Neural progenitor cell (in vitro differentiated cells): Measurements from ENCODE around the gene DHRS3. TPM values are rescaled to one million over a fixed set of nuclear protein-coding genes. Genes with fewer than 3 reads are reported as not detected.

Source experiments
- DNase-seq: peaks from one replicate; pipeline ENCODE4 v3.0.0-alpha.2; 2016; ENCODE audit warnings: low spot score
- H2AFZ ChIP-seq: fragments of 200-600 bp; sonication (generic); replicated peaks from 2 replicates; pipeline ENCODE4 v1.6.1; 2016; ENCODE audit warnings: antibody characterized with exemption
- H3F3A ChIP-seq: fragments of 200-600 bp; sonication (generic); 2 replicates; pipeline ENCODE4 v1.6.1; 2016; ENCODE audit warnings: antibody characterized with exemption, low read depth
- H3K27ac ChIP-seq: fragments of 200-600 bp; sonication (generic); 2 replicates; pipeline ENCODE4 v1.5.1; 2016; ENCODE audit warnings: mild to moderate bottlenecking
- H3K27me3 ChIP-seq: fragments of 200-600 bp; sonication (generic); 2 replicates; pipeline ENCODE4 v1.6.1; 2016; ENCODE audit warnings: mild to moderate bottlenecking, moderate library complexity
- H3K36me3 ChIP-seq: fragments of 200-600 bp; sonication (generic); 2 replicates; pipeline ENCODE4 v1.5.1; 2016
- H3K4me1 ChIP-seq: fragments of 200-600 bp; sonication (generic); 2 replicates; pipeline ENCODE4 v1.6.1; 2016; ENCODE audit warnings: mixed run types
- H3K4me2 ChIP-seq: fragments of 200-600 bp; sonication (generic); 2 replicates; pipeline ENCODE4 v1.6.1; 2016
- H3K4me3 ChIP-seq: fragments of 200-600 bp; sonication (generic); 2 replicates; pipeline ENCODE4 v1.5.1; 2016
- H3K79me2 ChIP-seq: fragments of 200-600 bp; sonication (generic); 2 replicates; pipeline ENCODE4 v1.6.1; 2016; ENCODE audit warnings: low read depth
- H3K9ac ChIP-seq: fragments of 200-600 bp; sonication (generic); 2 replicates; pipeline ENCODE4 v1.6.1; 2016
- H3K9me3 ChIP-seq: fragments of 200-600 bp; sonication (generic); 2 replicates; pipeline ENCODE4 v1.5.1; 2016; ENCODE audit warnings: low read depth
- H4K20me1 ChIP-seq: fragments of 200-600 bp; sonication (generic); 2 replicates; pipeline ENCODE4 v1.6.1; 2016; ENCODE audit warnings: low read depth
- H3K27ac Mint-ChIP-seq: 3 replicates; pipeline ENCODE4 v1.8.0; 2021; ENCODE audit warnings: mixed read lengths
- H3K27me3 Mint-ChIP-seq: 2 replicates; pipeline ENCODE4 v1.8.0; 2022; ENCODE audit warnings: low read depth, mild to moderate bottlenecking, inconsistent platforms, moderate library complexity, mixed read lengths; ENCODE audit not compliant: insufficient read depth
- H3K36me3 Mint-ChIP-seq: 3 replicates; pipeline ENCODE4 v1.8.0; 2021; ENCODE audit warnings: mixed read lengths
- H3K4me1 Mint-ChIP-seq: 3 replicates; pipeline ENCODE4 v1.8.0; 2021; ENCODE audit warnings: mixed read lengths
- H3K4me3 Mint-ChIP-seq: 3 replicates; pipeline ENCODE4 v1.8.0; 2021; ENCODE audit warnings: mild to moderate bottlenecking, moderate library complexity, mixed read lengths
- H3K9me3 Mint-ChIP-seq: 3 replicates; pipeline ENCODE4 v1.8.0; 2020; ENCODE audit warnings: mixed read lengths
- EZH2 ChIP-seq: fragments of 200-600 bp; sonication (generic); IDR thresholded peaks from 2 replicates; pipeline ENCODE4 v1.6.1; 2017; ENCODE audit warnings: antibody characterized with exemption, mild to moderate bottlenecking, moderate library complexity
- EZH2phosphoT487 ChIP-seq: fragments of 200-600 bp; sonication (generic); IDR thresholded peaks from 2 replicates; pipeline ENCODE4 v1.6.1; 2017; ENCODE audit warnings: antibody characterized with exemption
- total RNA-seq: library from RNA; depleted of rRNA; stranded (reverse); fragments of >200 nt; gene quantifications from 2 replicates; pipeline ENCODE4 v1.2.3, GENCODE V29; 2015; ENCODE audit warnings: low replicate concordance
- TF ChIP-seq, protein P1 (sequence below): fragments of 200-600 bp; sonication (generic); IDR thresholded peaks from 2 replicates; pipeline ENCODE4 v1.5.1; 2017; ENCODE audit warnings: antibody characterized with exemption, mild to moderate bottlenecking

The DHRS3 gene
- total RNA-seq, 1 donor from 2014 or later: 4.3 TPM

DNA sequence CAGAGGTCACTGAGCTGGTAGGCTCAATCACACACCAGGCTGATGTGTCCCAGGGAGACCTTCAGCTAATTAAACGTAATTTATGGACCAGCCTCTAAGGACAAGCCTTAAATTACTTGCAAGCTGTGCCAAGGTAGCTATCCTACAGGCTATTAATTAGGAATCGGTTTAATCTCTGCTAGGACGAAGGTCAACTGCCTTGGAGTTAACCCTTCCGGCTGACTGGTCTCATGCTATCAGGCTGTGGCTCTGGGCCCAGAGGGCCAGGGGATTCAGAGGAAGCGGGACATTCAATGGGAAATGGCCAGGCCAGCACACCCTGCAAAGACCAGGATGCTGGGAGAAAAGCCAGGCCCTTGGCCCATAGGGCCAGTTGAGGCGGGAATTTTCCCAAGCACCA is 19.0 kb downstream of the DHRS3 start:
- Histone ChIP-seq H3K36me3 (no peaks in the 10 kb centered on the region), H3K4me1 (peaks cover 9% of the 10 kb centered on the region), H3K4me3 (no peak overlapping the region), H4K20me1 (peaks cover 4% of the 10 kb centered on the region), H3K9me3 (no peaks in the 10 kb centered on the region), H3F3A (peaks cover 26% of the 10 kb centered on the region), H3K27ac (no peak overlapping the region), H3K79me2 (no peaks in the 10 kb centered on the region), H3K27me3 (peaks cover 37% of the 10 kb centered on the region), H3K9ac (no peak overlapping the region), H2AFZ (no peak overlapping the region), H3K4me2 (no peak overlapping the region)
- no peak for DNase-seq
- Mint-ChIP-seq H3K27me3 (peaks cover 32% of the 10 kb centered on the region), H3K4me1 (peaks cover 46% of the 10 kb centered on the region), H3K9me3 (no peaks in the 10 kb centered on the region), H3K36me3 (no peaks in the 10 kb centered on the region), H3K4me3 (no peak overlapping the region), H3K27ac (no peak overlapping the region)
- TF ChIP-seq, protein P1, sequence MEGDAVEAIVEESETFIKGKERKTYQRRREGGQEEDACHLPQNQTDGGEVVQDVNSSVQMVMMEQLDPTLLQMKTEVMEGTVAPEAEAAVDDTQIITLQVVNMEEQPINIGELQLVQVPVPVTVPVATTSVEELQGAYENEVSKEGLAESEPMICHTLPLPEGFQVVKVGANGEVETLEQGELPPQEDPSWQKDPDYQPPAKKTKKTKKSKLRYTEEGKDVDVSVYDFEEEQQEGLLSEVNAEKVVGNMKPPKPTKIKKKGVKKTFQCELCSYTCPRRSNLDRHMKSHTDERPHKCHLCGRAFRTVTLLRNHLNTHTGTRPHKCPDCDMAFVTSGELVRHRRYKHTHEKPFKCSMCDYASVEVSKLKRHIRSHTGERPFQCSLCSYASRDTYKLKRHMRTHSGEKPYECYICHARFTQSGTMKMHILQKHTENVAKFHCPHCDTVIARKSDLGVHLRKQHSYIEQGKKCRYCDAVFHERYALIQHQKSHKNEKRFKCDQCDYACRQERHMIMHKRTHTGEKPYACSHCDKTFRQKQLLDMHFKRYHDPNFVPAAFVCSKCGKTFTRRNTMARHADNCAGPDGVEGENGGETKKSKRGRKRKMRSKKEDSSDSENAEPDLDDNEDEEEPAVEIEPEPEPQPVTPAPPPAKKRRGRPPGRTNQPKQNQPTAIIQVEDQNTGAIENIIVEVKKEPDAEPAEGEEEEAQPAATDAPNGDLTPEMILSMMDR: no peak
- TF ChIP-seq EZH2phosphoT487: no peak

DNA sequence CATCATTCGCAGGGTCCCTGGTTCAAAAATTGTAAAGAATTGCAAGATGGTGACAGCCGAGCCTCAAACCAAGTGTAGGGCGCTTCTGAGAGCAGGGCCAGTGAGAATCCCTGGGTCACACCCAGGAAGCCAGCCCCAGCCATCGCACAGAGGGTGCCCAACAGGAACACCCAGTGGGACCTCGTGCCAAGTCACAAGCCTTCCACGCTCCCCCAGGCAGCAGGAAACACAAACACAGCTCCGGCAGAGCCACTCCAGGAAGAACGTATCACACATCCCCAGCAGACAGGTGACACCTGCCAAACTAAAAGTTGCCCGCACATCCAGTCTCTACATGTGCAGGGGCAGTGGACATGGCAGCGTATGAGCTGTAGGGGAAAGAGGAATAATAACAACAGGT is 20.2 kb downstream of the DHRS3 start:
- no peak overlapping the region for H3K4me2 ChIP-seq
- H3K4me3 Mint-ChIP-seq: no peak overlapping the region
- H3K27ac ChIP-seq: no peak overlapping the region
- H2AFZ ChIP-seq: no peak overlapping the region
- H3K27me3 Mint-ChIP-seq: peaks cover 38% of the 10 kb centered on the region
- H3K4me1 Mint-ChIP-seq: peaks cover 43% of the 10 kb centered on the region
- no peaks in the 10 kb centered on the region for H3K79me2 ChIP-seq
- no peak overlapping the region for H3K9ac ChIP-seq
- H3K4me3 ChIP-seq: no peak overlapping the region
- DNase-seq: no peak
- H3K27ac Mint-ChIP-seq: no peak overlapping the region
- H3K9me3 ChIP-seq: no peaks in the 10 kb centered on the region
- H3K36me3 ChIP-seq: no peaks in the 10 kb centered on the region
- H3K9me3 Mint-ChIP-seq: peaks cover 2% of the 10 kb centered on the region
- H3K27me3 ChIP-seq: peaks cover 49% of the 10 kb centered on the region
- H3K36me3 Mint-ChIP-seq: no peaks in the 10 kb centered on the region
- peaks cover 4% of the 10 kb centered on the region for H4K20me1 ChIP-seq
- peaks cover 25% of the 10 kb centered on the region for H3F3A ChIP-seq
- H3K4me1 ChIP-seq: peaks cover 11% of the 10 kb centered on the region
- TF ChIP-seq EZH2phosphoT487 (no peak), EZH2 (no peak)
- TF ChIP-seq, protein P1: no peak

DNA sequence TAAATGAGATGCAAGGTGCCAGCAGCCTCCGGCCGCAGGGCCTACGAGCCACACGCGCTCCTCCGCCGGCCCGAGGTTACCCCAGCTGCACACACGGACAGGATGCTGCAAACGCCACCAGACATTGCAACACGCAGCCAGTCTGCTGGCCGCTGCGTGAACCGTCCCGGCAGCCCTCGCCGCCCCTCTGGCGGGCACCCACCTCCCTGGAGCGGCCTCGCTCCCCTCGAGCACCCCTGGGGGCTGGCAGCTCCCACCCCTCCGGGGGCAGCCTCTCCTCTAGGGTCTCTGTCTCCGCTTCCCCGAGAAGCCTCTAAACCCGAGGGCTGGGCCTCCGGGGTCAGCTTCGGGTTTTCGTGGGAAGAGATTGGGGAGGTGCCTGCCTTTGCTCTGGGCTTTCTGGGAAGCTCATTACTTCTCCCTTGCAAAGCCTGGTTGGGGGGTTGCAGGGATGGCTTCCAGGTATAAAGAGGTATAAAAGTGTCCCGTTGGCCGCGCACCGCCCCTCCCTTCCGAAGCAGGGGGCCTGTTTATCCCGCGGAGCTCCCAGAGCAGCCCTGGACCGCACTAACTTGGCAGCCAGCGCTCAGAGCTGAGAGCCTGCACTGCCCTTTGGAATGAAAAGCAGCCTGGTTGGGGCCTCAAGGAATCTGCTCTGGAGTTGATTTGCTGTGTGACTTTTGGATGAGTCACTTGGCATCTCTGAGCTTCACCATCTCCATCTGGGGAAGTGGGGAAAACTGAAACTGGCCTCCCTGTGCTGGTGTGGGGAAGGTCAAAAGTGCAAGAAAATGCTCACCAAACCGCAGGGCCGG is 21.8 kb downstream of the DHRS3 start:
- TF ChIP-seq EZH2phosphoT487 (peak; percentile 31), EZH2 (peak; percentile 53)
- TF ChIP-seq, protein P1: no peak
- peak overlapping the region; percentile 41 for H2AFZ ChIP-seq

More for the DNA sequence above, 21.8 kb downstream of the DHRS3 start:
- Histone ChIP-seq H3K9me3 (no peaks in the 10 kb centered on the region), H3F3A (peaks cover 25% of the 10 kb centered on the region), H4K20me1 (peaks cover 4% of the 10 kb centered on the region), H3K4me3 (peak overlapping the region; percentile 50), H3K36me3 (no peaks in the 10 kb centered on the region), H3K4me1 (peaks cover 14% of the 10 kb centered on the region), H3K27me3 (peaks cover 49% of the 10 kb centered on the region), H3K79me2 (no peaks in the 10 kb centered on the region), H3K4me2 (peak overlapping the region; percentile 79), H3K9ac (no peak overlapping the region), H3K27ac (no peak overlapping the region)
- Mint-ChIP-seq H3K4me1 (peaks cover 32% of the 10 kb centered on the region), H3K9me3 (peaks cover 2% of the 10 kb centered on the region), H3K36me3 (no peaks in the 10 kb centered on the region), H3K27me3 (peaks cover 35% of the 10 kb centered on the region), H3K4me3 (peak overlapping the region; percentile 57), H3K27ac (no peak overlapping the region)
- DNase-seq: peak; percentile 79
